HG03439 (cell line): ENCODE data around the gene RALGAPA2.

Source experiments
- ATAC-seq: cut with Tn5 transposase; IDR thresholded peaks from one replicate; pipeline ENCODE4 v1.9.1; 2021; ENCODE audit warnings: mild to moderate bottlenecking, moderate library complexity; ENCODE audit not compliant: unreplicated experiment

Gene RALGAPA2

DNA sequence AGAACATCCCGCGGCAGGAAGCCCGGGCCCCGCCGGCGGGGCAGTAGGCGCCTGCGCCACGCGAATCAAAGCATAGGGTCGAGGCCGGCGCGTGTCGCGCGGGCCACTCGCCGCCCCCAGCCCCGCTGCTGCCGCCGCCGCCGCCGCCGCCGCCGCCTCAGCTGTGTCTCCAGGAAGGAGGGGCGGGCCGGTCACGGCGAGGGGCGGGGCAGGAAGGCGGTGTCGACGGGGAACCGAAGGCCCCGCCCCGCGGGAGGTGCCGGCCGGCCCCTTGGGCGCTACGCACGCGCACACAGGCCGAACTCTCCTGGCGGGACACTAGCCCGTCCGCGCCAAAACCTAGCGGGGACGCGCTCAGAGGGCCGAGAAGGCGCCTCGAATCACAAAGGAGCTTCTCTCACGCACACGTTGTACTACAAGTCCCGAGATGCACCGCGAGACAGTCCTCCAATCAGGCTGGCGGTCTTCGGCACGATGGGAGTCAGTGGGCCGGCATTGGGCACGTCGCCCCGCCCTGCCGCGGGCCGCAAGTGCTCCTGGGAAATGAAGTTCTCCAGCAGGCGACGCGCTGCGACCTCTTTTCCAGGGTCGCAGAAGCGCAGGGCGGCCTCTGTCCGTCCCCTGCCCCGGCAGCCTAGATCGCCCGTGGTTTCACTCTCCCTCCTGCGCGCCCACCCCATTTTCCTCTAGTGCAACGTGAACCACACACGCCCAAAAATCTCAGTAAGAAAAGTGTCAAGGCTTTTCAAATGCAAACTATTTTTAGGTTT, at the start of gene RALGAPA2:
TSS of gene RALGAPA2 (minus strand) at position 171 of the 770 bp plus-strand sequence. CDS start at position 7, 164 bp downstream.
- peak; percentile 97 for ATAC-seq

DNA sequence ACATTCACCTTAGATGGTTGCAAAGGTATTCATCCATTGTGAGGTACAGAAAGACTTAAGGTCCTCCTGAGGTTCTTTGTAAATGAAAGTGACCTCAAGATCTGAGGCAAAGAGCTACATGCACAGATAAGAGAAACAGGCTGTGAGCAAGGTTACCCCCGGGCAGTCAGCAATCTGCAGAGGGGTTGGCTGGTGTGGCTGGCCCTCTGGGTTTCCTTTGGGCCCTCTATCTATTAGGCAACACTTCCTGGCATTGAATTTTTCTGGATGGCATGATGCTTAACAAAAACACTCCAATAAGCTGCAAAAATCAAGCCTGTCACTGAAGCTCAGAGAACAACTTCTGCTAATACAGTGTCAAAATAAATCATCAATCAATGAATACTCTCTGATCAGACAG, 48.9 kb upstream of the RALGAPA2 start:
- no peak for ATAC-seq

- ATAC-seq, result no peak
These were observed 46.7 kb upstream of the RALGAPA2 start for GRCh38 chr20:20759132-20759531.

GRCh38 chr20:20755674-20756319, 43.4 kb upstream of the RALGAPA2 start:
- ATAC-seq, result no peak

DNA sequence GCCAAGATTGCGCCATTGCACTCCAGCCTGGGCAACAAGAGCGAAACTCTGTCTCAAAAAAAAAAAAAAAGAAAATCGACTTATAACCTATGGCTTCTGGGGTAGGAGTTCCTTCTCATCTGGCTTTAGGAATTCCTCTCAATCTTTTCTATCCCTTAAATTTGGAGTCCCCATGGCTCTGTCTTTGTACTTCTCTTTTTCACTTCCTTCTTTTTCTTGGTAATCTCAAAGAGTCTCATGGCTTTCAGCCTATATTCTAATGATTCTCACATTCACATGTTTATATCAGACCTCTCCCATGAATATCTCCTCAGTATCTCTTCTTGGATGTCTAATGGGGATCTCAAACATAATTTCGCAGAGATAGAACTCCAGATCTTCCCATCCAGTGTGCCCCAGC, 42.8 kb upstream of the RALGAPA2 start:
- ATAC-seq, result no peak

GRCh38 chr20:20754714-20755113, 42.3 kb upstream of the RALGAPA2 start:
- no peak for ATAC-seq

GRCh38 chr20:20752712-20753111, 40.3 kb upstream of the RALGAPA2 start:
- no peak for ATAC-seq

GRCh38 chr20:20747298-20747697, 34.9 kb upstream of the RALGAPA2 start:
- no peak for ATAC-seq

DNA sequence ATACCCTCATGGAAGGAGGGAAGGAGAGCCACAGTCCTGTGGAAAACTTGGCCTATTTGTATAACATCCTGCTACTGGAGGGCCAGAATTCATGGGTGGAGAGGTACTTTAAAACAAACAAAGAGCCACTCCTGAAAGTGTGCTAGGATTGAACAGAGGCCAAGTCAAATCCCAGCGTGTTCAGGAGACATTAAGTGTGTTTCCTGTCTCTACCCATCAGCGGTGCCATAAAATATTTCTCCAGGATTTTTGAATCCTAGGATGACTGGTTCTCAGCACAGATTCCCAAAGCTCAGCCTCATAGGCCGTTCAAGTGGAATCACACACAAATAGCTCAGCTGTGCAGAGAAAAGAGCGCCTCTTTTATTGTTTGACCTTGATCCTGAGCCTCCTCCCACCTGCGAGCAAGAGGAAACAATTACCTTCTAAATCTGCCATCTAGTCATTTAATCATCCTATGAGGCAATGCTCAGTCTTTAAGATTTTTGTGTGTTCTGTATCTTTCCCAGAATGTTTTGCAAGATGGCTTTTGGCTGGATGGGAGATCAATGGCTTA, 31.8 kb upstream of the RALGAPA2 start:
- no peak for ATAC-seq

GRCh38 chr20:20743511-20744169, 31.2 kb upstream of the RALGAPA2 start:
- no peak for ATAC-seq

DNA sequence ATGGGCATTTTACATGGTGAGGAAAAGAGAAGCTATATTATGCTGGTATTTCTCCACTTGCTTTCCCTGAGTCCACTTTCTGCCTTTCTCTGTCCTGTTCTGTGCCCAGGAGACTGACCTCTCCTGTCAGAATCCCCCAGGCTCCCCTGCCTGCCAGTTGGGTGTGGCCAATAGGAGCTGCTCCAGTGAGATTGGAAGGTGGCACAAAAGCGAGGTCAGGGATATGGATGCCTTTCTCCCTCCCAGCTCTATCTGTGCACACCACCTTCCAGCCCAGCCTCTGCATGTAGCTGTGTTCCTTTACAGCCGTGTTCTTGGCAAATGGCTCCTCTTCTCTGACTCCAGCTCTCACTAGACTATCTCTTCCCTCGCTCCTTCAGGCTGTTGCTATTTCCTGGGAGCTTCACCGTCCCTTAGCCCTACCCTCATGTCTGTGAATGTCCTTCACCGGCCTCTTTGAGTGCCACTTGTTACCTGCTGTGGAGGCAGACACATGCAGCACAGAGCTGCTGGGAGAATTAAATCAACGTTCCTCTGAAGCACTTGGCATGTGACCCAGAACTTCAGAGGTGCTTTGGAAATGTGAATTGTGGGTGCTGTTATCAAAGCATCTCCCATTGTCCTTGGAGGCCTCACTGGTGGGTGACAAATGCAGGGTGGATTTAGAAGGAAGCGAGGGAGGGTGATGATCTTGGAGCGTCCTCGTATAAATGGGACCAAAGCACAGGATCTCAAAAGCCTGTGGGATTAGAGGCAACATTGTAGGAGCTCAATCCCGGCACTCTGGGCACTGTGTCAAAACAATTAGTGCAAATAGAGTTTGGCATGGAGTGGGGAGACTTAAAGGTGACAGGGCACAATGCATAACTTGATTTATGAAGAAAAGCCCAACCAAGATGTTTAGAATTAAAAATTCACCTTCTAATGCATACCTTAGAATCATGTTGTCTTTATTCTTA, 28.9 kb upstream of the RALGAPA2 start:
- ATAC-seq, result no peak

- no peak for ATAC-seq
These were observed 28.1 kb upstream of the RALGAPA2 start for GRCh38 chr20:20740541-20740940.

DNA sequence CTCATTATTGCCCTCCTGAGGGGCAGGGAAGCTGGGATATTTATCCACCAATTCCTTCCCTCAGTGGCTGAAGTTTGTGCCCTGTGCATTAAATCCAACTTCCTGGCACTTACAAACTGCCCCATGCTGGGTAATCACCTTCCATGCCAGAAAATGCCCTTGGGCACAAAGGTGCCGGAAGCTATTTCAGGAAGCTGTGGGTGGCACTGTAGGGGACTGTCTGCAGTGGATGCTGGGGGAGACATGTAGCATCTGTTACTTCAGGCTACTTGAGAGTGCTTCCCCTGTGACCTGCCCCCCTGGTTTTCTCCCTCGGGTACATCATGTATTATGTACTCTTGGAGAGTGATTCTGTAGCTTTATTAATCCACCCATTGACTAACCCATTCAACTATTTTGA, 24.7 kb upstream of the RALGAPA2 start:
- no peak for ATAC-seq

- no peak for ATAC-seq
These were observed 23.9 kb upstream of the RALGAPA2 start for GRCh38 chr20:20736303-20736702.

DNA sequence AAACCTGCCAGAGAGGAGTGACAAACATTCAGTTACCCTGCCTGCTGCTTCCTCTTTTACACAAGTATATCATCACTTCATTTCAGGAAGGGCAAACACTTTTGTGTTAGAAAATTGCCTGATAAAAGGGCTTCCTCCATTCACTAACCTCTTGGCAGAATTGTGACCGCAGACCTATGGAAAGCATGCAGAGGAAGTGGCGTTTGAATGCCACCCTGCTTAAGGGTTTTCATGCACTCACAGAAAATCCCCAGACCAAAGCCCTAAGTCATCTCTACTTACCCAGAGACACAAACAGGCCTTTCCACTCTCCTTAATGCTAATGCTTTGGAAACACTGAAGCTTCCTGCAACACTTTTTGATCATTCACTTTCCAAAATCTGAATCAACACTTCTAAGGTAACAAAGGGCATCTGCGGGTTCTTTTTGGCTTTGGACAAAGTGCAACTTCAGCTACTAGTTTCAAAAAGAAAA, 22.1 kb upstream of the RALGAPA2 start:
- ATAC-seq, result no peak

GRCh38 chr20:20733943-20734342, 21.5 kb upstream of the RALGAPA2 start:
- no peak for ATAC-seq

- ATAC-seq, result no peak
These were observed 20.2 kb upstream of the RALGAPA2 start for GRCh38 chr20:20732641-20733040.

DNA sequence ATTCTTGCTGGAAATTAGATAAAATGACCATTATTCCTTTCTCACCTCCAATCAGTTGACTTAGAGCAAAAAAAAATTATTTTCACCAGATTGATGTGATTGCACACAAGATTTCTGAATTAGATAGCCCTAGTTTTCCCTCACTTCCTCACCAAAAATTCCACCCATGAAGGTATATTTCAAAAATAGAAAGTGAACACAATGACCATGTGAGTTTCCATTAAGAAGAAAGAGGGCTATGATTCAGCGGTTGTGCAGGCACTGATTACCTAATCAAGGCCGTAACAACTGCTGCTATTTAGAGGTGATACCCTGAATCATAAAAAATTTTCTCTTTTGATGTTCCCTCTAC, 19.5 kb upstream of the RALGAPA2 start:
- no peak for ATAC-seq

GRCh38 chr20:20731000-20731944, 18.8 kb upstream of the RALGAPA2 start:
- no peak for ATAC-seq
